ENCODE results near the gene FUS. TPM values are rescaled to one million over a fixed set of nuclear protein-coding genes. Genes with fewer than 3 reads are reported as not detected.
A peak's percentile ranks its signal among the peaks of the same experiment; 100 is the strongest.

The FUS gene
- total and polyA plus RNA-seq, 9 of the 15 experiments (the other 6 are each of a cell fraction or from before 2014, with no cell fraction given), result 43.9 to 575 (median 87.2) TPM

- TF ChIP-seq PRDM10 (IDR thresholded peaks at IDR 0.05; ENCODE audit: partially characterized antibody) (peak; percentile 69), RCOR1 (IDR thresholded peaks at IDR 0.05; ENCODE audit: borderline replicate concordance in 1 of 2, low read depth in 2 of 2, low read length in 2 of 2) (peak in 1 of 2 experiments; percentile 27; a peak in 1 of 4 replicates), CTCF (IDR thresholded peaks at IDR 0.05 in 2 of 3, conservative IDR thresholded peaks at IDR 0.05 in 1 of 3; ENCODE audit: insufficient read depth in 2 of 3, low read depth in 1 of 3, low read length in 3 of 3) (peak; percentile 30 to 55 (median 44); a peak in 3 of 6 replicates), NR2C2 (CRISPR knock-in tag; IDR thresholded peaks at IDR 0.05) (no peak), NR2C2 (tag; IDR thresholded peaks at IDR 0.05) (peak; percentile 89), MECOM (CRISPR knock-in tag; IDR thresholded peaks at IDR 0.05) (no peak), MTA3 (IDR thresholded peaks at IDR 0.05; ENCODE audit: borderline replicate concordance) (no peak), REST (IDR thresholded peaks at IDR 0.05; ENCODE audit: borderline replicate concordance) (peak; percentile 66; the same call in 1 of the 2 replicates), REST (CRISPR knock-in tag; IDR thresholded peaks at IDR 0.05; ENCODE audit: low read depth) (no peak), ZNF263 (CRISPR knock-in tag; IDR thresholded peaks at IDR 0.05; ENCODE audit: borderline replicate concordance) (peak; percentile 94), CXXC5 (CRISPR knock-in tag; IDR thresholded peaks at IDR 0.05) (0 out of 2 replicates have a peak, but pooled peaks have one; percentile 15), ZNF766 (CRISPR knock-in tag; conservative IDR thresholded peaks at IDR 0.05) (no peak)
These were observed 21.1 kb downstream of the FUS start (continued) for GRCh38 chr16:31200821-31201568.
